Mucosa of stomach (tissue), 1 donor: ENCODE measurements around the gene DHX34.
"Not testable (repeated sequence)": the region's sequence is repeated elsewhere in the genome, so short reads cannot be mapped to it uniquely, and the experiment has no call there.

Experiments used
- H3K27me3 ChIP-seq: one replicate; pipeline ENCODE4 v1.7.0; 2013; ENCODE audit warnings: mild to moderate bottlenecking, low read length; ENCODE audit not compliant: control insufficient read depth, insufficient read depth
- H3K36me3 ChIP-seq: one replicate; pipeline ENCODE4 v1.7.0; 2013; ENCODE audit warnings: low read length; ENCODE audit not compliant: control insufficient read depth, insufficient read depth
- H3K4me1 ChIP-seq: one replicate; pipeline ENCODE4 v1.7.0; 2013; ENCODE audit warnings: mild to moderate bottlenecking, low read length; ENCODE audit not compliant: control insufficient read depth, insufficient read depth
- H3K4me3 ChIP-seq: one replicate; pipeline ENCODE4 v1.7.0; 2013; ENCODE audit warnings: low read length
- H3K9ac ChIP-seq: one replicate; pipeline ENCODE4 v1.7.0; 2013; ENCODE audit warnings: mild to moderate bottlenecking, low read length, moderate library complexity
- H3K9me3 ChIP-seq: one replicate; pipeline ENCODE4 v1.7.0; 2013; ENCODE audit warnings: mild to moderate bottlenecking, low read length, moderate library complexity; ENCODE audit not compliant: control insufficient read depth
- donor health status: Pancreatic carcinoma.

The DHX34 gene

DNA sequence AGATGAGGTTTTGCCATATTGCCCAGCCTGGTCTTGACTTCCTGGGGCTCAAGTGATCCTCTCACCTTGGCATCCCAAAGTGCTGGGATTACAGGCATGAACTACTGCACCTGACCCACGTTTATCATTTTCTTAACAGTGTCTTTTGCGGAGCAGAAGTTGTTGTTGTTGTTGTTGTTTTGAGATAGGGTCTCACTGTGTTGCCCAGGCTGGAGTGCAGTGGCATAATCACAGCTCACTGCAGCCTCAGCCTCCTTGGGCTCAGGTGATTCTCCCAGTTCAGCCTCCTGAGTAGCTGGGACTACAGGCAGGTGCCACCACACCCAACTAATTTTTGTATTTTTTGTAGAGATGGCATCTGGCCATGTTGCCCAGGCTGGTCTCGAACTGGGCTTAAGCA lies 38.5 kb downstream of the DHX34 start:
- not testable (repeated sequence) for H3K36me3 ChIP-seq, H3K9ac ChIP-seq, H3K27me3 ChIP-seq, H3K4me3 ChIP-seq, H3K9me3 ChIP-seq, H3K4me1 ChIP-seq

DNA sequence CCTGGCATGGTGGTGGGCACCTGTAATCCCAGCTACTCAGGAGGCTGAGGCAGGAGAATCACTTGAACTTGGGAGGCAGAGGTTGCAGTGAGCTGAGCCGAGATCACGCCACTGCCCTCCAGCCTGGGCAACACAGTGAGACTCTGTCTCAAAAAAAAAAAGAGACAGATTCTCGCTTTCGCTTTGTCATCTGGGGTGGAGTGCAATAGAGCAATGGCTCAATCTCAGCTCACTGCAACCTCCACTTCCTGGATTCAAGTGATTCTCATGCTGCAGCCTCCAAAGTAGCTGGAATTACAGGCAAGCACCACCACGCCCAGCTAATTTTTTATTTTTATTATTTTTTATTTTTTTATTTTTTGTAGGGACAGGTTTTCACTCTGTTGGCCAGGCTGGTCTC lies 39.6 kb downstream of the DHX34 start:
- not testable (repeated sequence) for H3K4me3 ChIP-seq, H3K27me3 ChIP-seq, H3K9ac ChIP-seq, H3K36me3 ChIP-seq, H3K4me1 ChIP-seq, H3K9me3 ChIP-seq

DNA sequence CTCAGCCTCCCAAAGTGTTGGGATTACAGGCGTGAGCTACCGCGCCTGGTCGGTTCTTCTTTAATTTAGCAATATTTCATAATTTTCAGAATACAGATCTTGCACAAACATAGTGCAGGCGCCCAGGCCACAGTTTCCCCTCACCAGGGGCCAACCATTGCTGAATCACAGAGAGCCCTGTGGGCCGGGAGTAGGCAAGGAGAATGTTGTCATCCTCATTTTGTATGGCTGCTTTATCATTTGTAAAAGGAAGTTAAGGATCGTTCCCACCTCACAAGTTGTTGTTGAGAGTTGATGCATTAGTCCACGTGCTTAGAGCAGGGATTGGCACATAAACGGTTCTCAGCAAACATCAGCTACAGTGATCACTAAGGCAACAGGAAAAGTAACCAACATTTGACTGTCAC lies 40.0 kb downstream of the DHX34 start:
- Histone ChIP-seq H3K9me3 (no peaks in the 10 kb centered on the region), H3K36me3 (no peaks in the 10 kb centered on the region)

GRCh38 chr19:47390533-47391488 lies 41.7 kb downstream of the DHX34 start:
- H3K4me3 ChIP-seq, result no peak overlapping the region
- H3K27me3 ChIP-seq, result no peaks in the 10 kb centered on the region
- H3K9me3 ChIP-seq, result no peaks in the 10 kb centered on the region
- H3K36me3 ChIP-seq, result no peaks in the 10 kb centered on the region
- H3K9ac ChIP-seq, result no peak overlapping the region
- H3K4me1 ChIP-seq, result no peaks in the 10 kb centered on the region

More for the DNA sequence above, 40.0 kb downstream of the DHX34 start:
- no peaks in the 10 kb centered on the region for H3K27me3 ChIP-seq
- H3K4me1 ChIP-seq, result no peaks in the 10 kb centered on the region
- H3K4me3 ChIP-seq, result no peak overlapping the region
- H3K9ac ChIP-seq, result no peak overlapping the region

- Histone ChIP-seq H3K4me3 (no peak overlapping the region), H3K9ac (no peak overlapping the region), H3K9me3 (no peaks in the 10 kb centered on the region), H3K27me3 (no peaks in the 10 kb centered on the region), H3K4me1 (no peaks in the 10 kb centered on the region), H3K36me3 (no peaks in the 10 kb centered on the region)
Observed at GRCh38 chr19:47391510-47392223, 42.6 kb downstream of the DHX34 start.

DNA sequence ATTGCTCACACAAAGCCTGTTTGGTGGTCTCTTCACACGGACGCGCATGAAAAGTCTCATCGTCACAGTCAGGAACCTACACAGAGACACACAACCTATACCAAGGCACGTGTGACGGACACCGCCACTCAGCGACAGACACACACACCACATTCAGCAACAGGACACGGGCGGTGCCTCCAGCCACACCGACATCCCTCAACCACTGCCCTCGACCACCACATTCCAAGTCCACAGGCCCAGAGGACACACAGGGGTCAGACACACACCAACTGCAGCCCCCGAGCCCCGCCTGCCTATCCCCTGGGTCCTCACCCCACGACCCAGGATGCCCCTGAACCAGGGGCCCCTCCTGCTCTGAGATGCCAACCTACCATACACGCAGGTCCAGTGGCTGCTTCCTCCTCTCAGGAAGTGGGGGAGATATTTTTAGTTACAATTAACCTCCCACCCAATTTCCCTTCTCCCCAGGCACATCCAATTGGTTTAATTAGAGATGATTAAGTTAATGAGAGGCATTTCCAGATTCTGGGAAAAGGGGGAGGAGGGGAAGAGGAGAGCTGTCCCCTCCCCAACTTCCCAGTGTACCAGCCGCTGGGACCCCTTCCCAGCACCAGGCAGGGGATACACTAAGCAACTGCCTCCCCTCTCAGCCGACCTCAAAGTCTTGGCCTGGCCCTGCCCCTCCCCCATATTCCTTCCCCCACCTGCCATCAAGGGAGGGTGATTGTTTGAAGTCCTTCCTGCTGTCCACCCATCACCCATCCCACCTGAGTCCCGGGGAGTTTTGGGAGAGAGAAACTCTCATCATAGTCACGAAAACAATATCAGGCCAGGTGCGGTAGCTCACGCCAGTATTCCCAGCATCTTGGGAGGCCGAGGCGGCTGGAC lies 49.8 kb downstream of the DHX34 start:
- peaks cover 7% of the 10 kb centered on the region for H3K27me3 ChIP-seq
- no peaks in the 10 kb centered on the region for H3K9me3 ChIP-seq
- H3K9ac ChIP-seq, result no peak overlapping the region
- no peak overlapping the region for H3K4me3 ChIP-seq
- H3K36me3 ChIP-seq, result no peaks in the 10 kb centered on the region
- H3K4me1 ChIP-seq, result no peaks in the 10 kb centered on the region

- H3K4me1 ChIP-seq, result no peaks in the 10 kb centered on the region
- H3K36me3 ChIP-seq, result no peaks in the 10 kb centered on the region
- H3K9ac ChIP-seq, result no peak overlapping the region
- peaks cover 19% of the 10 kb centered on the region for H3K27me3 ChIP-seq
- no peaks in the 10 kb centered on the region for H3K9me3 ChIP-seq
- H3K4me3 ChIP-seq, result no peak overlapping the region
Observed at GRCh38 chr19:47402504-47402903, 53.4 kb downstream of the DHX34 start.

- Histone ChIP-seq H3K9me3 (no peaks in the 10 kb centered on the region), H3K9ac (no peak overlapping the region), H3K4me3 (no peak overlapping the region), H3K27me3 (peaks cover 12% of the 10 kb centered on the region), H3K4me1 (no peaks in the 10 kb centered on the region), H3K36me3 (no peaks in the 10 kb centered on the region)
Observed at GRCh38 chr19:47404334-47405196, 55.5 kb downstream of the DHX34 start.

DNA sequence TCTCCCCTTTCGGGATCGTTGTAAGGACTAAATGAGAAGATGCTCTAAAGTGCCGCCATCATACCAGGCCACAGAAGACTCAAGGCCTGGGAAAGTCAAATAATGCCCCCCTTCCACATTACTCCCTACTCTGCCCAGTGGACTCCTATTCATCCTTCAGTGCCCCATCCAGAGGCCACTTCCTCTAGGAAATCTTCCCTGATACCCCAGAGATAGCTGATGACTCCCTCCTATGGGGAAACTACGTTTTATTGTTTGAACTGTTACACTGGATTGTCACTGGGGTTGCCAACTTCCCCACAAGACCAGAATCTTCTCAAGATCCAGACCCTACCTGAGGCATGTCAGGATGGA lies 56.1 kb downstream of the DHX34 start:
- Histone ChIP-seq H3K4me3 (no peak overlapping the region), H3K4me1 (no peaks in the 10 kb centered on the region), H3K36me3 (no peaks in the 10 kb centered on the region), H3K9ac (no peak overlapping the region), H3K9me3 (no peaks in the 10 kb centered on the region), H3K27me3 (peaks cover 12% of the 10 kb centered on the region)

DNA sequence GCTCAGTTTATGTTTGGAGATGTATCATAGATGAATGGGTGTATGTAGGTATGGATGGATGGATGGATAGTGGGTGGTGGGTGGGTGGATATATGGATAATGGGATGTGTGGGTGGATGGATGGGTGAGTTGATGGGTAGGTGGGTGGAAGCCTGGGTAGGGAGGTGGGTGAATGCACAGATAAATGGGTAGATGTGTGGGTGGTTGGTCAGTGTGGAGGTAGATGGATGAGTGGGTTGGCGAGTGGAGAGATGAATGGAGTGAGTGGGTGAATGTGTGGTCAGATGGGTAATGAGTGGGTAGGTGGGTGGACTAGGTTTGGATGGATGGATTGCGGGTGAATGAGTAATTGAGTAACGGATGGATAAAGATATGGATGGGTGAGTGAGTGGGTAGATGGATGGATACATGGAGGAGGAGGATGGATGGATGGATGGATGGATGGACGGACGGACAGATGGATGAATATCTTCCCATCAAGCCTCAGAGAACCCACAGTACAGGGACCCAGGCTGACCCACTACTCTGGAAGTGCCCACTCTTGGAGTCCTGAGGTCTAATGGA lies 56.8 kb downstream of the DHX34 start:
- H3K9me3 ChIP-seq, result no peaks in the 10 kb centered on the region
- H3K36me3 ChIP-seq, result no peaks in the 10 kb centered on the region
- no peak overlapping the region for H3K4me3 ChIP-seq
- H3K9ac ChIP-seq, result no peak overlapping the region
- H3K27me3 ChIP-seq, result peaks cover 12% of the 10 kb centered on the region
- H3K4me1 ChIP-seq, result no peaks in the 10 kb centered on the region
